ENCODE data around the gene C4orf54.

The C4orf54 gene

DNA sequence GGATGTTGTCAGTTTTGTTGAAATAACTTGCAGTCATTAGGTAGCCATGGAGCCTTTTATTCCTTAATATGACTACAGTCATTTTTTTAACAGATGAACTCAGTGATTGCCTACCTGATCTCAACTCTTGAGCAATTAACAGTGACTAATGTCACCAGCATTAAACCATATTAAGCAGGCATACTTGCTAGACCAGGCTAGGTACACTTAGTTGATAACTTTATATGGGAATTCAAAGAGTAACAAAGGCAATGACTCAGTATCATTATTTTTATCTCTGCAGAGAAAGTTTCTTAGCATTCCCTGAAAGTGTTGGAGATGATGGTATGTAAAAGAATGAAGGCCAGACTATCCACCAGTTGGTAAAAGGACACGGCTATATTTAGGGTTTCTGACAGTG is at the start of gene C4orf54:
Gene C4orf54 (minus strand): TSS at position 31 of the 400 bp plus-strand sequence. CDS start 3,180 bp downstream, outside the sequence.
- no peak for DNase-seq (ENCODE audit: low spot score)

DNA sequence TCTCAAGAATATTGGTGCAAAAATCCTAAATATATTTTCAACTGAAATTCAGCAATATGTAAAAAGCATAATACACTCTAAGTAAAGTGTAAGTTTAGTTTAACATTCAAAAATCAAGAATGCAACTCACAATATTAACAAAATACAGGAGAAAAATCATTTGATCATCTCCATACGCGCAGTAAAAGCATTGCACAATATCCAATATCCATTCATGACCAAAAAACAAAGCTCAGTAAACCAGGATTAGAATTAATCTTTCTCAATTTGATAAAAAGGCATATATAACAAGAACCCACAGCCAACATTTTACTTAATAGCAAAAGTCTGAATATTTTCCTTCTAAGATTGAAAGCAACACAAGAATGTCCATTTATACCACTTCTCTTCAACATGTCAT is 48.3 kb upstream of the C4orf54 start:
- DNase-seq (ENCODE audit: low spot score), result no peak

DNA sequence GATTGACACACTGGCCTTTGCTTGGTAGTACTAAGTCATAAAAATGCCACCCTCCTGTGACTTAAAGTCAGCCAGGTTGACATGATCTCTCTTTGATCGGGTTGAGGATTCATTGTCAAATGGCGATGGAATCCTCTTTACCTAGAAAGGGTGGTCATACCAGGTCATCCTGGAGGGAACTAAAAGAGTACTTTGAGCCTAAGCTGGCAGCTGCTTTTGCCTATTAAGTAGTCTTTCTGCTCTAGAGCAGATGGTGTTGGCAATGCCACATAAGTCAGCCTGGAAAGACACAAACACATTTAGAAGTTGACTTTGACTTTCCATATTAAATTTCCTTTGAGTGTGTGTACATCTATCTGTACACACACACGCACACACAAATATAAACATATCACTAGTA is 39.2 kb upstream of the C4orf54 start:
- DNase-seq (ENCODE audit: low spot score), result no peak

DNA sequence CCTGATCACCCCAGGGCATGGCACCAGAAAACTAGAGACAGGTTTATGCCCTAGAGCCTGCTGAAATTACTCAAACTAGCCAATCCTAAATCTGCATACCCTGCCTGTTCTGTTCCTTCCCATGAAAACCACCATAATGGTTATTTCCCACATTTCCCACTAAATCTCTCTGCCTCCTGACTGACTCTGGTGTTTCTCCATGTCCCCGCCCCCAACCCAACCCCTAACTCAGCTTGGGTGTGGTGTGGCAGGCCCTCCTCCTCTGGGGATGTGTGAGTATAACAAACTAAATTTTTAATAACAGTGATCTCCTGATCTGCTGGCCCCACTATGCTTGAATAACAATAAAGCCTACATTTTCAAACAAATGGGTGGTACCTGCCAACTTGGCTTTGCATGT is 35.5 kb upstream of the C4orf54 start:
- no peak for DNase-seq (ENCODE audit: low spot score)

DNA sequence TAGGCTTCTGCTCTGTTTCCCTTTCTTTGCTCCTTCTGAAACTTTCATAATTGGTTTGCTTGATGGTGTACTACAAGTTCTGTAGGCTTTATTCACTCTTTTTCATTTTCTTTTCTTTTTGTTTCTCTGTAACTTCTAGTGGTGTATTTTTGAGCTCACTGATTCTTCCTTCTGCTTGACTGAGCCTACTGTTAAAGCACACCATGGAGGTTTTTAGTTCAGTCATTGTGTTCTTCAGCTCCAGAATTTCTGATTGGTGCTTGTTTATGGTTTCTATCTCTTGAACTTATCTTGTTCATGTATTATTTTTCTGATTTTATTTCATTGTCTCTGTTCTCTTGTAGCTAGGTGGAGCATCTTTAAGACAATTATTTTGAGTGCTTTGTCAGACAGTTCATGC is 33.4 kb upstream of the C4orf54 start:
- no peak for DNase-seq (ENCODE audit: low spot score)

DNA sequence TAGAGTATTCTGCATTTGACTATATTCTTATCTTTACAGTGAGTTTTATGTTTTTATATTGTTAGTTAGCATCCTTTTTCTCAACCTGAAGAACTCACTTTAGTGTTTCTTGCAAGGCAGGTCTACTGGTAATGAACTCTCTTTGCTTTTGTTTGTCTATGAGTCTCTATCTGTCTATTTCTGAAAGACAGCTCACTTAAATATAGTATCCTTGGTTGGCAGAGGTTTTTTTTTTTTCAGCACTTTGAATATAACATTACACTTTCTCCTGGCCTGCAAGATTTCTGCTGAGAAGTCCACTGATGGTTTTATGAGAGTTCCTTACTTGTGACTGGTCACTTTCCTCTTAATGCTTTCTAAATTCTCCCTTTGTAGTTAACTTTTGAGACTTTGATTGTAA is 32.8 kb upstream of the C4orf54 start:
- DNase-seq (ENCODE audit: low spot score), result no peak

DNA sequence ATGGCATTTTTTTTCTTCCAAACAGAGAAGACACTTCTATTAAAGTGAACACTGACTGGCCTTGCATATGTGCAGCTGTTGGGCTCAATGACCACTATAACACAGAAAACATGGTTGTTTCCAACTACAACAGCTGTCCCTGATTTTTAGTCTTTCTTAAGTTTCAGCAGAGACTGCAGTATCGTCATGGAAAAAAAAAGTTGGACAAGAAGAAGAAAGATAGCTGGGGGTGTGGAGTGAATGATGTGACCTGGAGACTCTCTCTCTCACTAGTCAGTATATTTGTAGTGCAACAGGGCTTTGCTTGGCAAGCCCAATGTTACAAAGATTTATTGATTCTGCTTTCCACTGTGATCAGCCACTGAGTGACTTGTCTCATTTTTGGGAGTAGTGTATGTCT is 29.5 kb upstream of the C4orf54 start:
- DNase-seq (ENCODE audit: low spot score), result no peak

DNA sequence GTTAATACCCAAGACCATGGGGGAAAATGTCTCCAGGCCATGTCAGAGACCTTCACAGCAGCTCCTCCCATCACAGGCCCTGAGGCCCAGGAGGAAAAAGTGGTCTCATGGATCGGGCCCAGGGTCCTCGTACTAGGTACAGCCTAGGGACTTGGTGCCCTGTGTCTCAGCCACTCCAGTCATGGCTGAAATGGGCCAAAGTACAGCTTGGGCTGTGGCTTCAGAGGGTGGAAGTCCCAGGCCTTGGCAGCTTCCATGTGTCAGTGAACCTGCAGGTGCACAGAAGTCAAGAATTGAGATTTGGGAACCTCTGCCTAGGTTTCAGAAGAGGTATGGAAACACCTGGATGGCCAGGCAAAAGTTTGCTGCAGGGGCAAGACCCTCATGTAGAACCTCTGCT is 27.6 kb upstream of the C4orf54 start:
- no peak for DNase-seq (ENCODE audit: low spot score)

DNA sequence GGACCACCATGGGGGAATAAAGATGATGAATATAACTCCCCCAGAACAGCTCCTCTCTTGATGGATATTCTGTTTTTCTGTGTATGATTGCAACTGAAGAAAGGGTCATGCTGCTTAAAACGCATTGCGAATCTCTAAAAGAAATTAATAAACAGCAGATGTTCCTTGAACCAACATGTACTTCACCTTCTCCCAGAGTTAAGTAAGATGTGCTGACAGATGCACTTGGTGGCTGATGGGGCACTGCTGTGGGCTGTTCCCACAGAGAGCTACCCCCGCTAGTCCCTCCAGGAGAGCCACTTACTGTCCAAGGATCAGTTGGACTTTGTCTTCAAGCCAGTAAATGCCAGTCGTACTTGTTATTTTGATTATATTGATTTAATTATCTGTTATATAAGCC is 26.3 kb upstream of the C4orf54 start:
- DNase-seq (ENCODE audit: low spot score), result no peak

DNA sequence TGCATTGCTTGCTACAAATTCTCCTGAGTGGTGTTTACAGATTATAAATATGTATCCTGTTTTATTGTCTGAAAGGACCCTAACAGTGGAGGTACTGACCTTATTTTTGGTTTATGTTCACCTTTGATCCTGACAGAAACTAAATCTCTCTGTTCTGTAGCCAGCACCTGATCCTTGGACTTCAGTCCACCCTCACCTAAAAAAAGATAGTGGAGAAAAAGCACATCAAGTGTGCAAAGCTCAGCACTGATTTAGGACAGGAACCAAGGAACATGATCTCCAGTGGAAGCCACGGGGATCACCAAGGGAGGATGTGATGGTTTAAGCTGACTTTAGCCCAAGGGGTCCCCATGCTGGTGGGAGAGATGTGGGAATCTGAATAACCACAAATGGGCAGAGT is 22.3 kb upstream of the C4orf54 start:
- no peak for DNase-seq (ENCODE audit: low spot score)

DNA sequence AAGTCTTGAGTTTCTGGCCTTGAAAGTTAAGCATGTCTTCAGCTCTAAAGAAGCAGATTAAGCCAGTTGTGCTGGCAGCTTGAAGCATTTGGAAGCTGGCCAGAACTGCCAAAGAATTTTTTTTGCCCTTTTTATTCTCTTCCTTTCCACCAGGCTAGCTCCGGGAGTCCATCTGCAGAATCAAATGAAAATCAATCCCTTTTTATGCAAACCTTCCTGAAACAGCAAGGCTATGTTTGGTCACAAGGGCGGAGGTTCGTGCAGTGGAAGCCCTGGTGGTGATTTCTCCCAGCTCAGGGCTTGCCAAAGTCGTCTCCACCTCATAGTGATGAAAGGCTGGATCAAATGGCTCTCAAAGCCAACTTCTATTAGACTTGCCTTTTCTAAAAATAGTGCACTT is 21.6 kb upstream of the C4orf54 start:
- no peak for DNase-seq (ENCODE audit: low spot score)

DNA sequence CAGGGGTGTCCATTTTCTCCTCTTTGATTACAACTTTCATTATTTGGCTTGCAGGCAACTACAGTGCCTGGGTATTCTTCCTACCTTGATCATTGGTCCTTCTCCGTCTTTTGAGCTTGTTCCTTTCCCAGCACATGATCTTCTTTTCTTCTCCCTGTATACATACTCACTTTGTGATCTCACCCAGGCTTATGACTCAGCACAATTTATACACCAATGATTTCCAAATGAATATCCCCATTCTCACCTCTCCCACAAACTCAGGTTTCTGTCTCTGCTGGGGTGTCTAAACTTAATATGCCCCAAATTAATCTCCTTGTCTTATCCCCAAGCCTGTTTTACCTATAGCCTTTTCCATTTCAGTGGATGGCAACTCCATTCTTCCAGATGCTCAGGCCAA is 19.5 kb upstream of the C4orf54 start:
- DNase-seq (ENCODE audit: low spot score), result no peak

DNA sequence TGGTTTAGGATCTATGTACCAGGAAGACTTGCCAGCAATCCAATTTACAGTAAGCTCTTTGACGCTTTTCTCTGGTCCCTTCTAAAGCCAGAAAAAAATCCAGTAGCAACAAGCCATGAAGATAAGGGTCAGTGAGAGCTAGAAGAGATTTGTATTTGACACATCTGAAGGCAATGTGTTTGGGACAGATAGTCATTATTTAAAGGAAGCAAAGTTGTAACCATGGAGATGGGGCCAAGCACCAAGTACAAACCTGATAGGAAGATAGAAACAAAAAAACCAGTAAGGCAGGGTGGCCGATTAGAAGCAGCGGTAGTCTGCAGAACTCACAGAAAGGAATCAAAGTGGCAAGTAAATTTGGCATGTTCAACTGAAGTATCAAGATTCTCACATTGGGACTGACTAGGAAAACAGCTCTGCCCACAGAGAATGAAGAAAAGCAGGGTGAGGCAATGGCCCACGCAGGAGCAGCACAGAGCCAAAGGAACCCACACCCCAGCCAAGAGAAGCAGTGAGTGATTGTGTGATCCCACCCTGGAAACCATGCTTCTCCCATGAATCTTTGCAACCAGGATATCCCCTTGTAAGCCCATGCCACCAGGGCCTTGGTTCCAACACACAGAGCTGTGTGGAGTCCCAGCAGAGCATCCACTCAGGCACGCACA is 12.9 kb upstream of the C4orf54 start:
- DNase-seq (ENCODE audit: low spot score), result no peak

DNA sequence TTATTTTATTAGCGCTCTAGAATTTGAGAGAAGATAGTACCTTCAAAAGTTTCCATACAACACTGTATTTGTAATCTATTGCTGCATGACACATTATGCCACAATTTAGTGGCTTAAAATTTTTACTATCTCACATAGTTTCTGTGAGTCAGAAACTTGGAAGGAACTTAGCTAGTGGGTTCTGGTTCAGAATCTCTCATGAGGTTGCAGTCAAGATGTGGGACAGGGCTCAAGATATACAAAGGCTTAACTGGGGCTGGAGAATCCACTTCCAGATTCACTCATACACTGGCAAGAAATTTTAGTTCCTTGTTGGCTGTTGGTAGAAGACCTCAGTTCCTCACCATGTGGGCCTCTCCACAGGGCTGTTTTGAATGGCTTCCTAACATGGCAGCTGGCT is 11.5 kb upstream of the C4orf54 start:
- no peak for DNase-seq (ENCODE audit: low spot score)

DNA sequence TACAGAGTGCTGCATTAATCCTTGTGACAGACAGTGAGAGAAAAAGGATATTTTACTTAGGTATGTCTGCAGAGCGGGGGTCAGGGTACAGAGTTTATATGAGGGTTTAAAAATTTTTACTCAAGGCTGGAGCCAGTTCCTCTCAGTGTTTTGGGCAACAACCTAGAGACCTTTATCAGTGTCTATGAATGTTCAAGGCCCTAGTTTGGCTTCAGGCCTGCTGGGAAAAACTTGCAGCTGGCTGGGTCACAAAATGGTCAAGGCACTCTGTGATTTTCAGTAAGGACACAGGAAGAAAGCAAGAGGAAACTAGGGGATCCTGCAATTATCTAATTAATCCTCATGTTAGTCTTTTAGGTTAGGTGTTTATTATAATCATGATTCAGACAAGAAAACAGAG is 10.8 kb upstream of the C4orf54 start:
- DNase-seq (ENCODE audit: low spot score), result no peak

DNA sequence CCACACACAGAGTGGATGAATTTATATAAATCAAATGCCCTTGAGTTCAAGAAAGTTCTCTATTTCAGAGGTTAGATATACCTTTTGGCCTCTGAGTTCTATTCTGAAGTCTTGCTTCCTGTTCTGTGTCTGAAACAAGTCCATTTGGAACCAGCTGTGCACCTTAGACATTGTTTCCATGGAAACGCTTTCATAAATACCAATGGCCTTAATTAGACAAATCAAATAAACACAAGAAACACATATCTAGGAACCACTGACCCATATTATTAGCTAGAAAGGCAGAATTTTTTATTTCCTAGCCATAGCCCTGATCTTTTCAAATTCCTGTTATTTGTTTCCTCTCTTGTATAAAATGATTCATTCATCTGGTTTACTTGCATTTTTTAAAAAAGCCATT is 8.4 kb upstream of the C4orf54 start:
- DNase-seq (ENCODE audit: low spot score), result no peak

DNA sequence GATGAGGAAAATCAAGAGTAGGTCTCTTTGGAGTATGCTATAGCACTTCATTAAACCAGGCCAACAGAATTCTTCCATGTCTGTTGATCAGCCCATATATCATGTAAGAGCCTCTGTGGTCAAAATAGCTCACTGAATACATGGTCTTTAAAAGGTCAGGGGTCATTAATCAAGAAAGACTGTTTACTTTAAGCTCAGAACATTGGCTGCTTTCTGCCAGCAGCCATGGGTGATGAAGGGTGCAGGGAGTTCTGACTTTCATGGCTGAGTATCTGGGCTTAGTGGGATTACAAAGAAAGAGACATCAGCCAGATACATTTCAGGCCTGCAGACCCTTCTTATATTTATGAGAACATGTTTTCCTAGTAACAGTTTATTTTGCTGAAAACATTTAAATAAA is 7.1 kb upstream of the C4orf54 start:
- no peak for DNase-seq (ENCODE audit: low spot score)

DNA sequence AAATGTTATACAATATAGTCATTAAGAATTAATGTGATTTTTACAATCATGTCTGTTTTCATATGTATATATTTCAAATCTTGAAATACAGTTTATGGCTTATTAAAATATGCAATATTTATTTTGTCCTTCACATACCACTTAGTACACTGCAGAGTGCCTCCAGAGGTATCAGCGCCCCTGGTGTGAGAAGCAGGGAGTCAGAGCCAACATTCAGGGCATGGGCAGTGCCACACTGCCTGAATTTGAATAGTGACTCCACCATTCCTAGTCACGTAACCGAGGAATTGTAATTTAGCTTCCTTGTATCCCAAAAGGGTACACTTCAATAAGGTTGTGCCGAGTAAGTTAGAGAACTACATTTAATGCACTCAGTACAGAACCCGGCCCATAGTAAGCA is 4.3 kb upstream of the C4orf54 start:
- no peak for DNase-seq (ENCODE audit: low spot score)

DNA sequence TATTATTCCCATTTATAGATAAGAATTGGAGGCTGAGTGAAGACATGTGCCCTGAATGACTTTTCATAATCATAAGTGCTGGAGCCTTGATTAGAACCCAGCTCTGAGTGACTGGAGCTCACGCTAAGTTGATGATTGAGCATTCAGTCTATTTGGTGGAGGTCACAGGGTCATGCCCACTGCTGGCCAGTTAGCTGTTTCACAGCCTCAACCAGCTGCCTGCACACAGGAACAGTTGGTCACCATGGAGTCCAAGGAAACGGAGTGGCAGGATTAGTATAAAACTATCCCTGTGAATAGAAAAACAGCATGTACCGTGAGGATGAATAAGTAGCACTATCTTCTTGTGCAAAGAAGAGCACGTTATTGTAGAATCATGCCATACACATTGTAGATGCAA is 1.0 kb upstream of the C4orf54 start:
- no peak for DNase-seq (ENCODE audit: low spot score)

DNA sequence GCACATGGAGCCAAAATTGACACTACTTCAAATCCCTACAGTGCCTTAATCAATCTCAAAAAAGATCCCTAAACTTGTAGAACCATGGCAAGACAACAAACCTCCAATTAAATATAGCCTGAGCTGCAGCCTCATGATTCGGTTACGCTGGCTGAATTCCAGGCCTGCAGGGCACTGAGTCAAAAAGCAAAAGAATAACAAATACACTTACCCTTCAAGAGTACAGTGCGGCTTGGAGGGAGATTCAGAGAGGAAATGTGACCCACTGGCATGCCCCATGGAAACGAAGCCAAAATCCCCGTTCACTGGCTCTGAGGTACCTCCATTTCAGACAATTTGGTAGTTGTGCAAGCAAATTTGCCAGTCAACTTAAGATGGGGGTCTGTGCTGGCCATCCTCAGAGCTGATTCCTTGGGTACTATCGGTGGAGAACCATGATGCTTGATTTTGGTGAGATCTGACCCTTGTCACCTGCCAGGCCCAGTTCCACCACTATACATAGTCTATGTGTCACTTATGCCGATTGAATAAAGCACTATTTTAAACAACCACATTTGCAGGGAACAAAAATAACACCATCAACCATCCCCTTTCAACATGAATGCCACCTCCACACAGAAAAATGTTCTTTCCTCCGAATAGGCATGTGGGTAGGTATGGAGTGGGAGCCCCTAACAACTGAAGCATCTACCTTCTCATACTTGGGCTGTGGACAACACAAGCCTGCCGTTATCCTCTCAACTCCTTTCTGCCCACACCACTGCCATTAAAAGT is 2.1 kb downstream of the C4orf54 start:
- DNase-seq (ENCODE audit: low spot score), result no peak

DNA sequence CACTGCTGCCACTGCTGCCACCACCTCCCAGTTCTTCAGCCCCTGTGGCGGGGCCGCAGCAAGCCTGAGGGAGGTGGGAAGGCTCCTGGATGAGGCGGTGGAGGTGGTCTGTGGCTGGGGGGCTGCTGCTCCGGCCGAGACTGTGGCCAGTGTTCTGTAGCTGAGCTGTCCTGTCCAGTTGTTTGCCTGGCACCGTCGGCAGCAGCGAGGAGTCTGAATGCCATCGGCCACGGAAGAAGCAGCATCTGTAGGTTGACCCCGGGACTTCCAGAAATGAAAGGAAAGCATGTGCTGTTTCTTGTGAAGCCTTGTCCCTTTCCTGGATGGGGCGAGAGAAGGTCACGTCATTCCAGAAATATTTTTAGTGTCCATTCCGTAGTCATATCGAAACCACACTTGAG is 3.3 kb downstream of the C4orf54 start:
- DNase-seq (ENCODE audit: low spot score), result no peak

DNA sequence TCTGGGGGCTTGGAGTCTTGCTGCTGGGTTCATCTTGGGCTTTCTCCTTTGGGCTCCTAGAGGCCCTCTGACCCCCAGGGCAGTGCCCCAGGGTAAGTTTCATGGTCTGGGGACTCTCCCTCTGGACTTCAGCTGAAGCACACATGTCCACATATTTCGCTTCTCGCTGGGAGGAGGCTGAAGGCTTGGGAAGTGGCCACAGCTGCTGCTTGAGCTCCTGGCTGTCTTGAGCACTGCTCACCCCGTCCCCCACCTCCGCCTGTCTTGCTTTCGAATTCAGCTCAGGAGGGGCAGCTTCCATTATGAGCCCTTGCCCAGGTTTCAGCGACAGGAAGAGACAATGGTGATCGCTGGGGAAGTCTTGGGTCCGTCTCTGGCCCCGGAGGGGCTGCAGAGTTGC is 3.7 kb downstream of the C4orf54 start:
- DNase-seq (ENCODE audit: low spot score), result no peak

DNA sequence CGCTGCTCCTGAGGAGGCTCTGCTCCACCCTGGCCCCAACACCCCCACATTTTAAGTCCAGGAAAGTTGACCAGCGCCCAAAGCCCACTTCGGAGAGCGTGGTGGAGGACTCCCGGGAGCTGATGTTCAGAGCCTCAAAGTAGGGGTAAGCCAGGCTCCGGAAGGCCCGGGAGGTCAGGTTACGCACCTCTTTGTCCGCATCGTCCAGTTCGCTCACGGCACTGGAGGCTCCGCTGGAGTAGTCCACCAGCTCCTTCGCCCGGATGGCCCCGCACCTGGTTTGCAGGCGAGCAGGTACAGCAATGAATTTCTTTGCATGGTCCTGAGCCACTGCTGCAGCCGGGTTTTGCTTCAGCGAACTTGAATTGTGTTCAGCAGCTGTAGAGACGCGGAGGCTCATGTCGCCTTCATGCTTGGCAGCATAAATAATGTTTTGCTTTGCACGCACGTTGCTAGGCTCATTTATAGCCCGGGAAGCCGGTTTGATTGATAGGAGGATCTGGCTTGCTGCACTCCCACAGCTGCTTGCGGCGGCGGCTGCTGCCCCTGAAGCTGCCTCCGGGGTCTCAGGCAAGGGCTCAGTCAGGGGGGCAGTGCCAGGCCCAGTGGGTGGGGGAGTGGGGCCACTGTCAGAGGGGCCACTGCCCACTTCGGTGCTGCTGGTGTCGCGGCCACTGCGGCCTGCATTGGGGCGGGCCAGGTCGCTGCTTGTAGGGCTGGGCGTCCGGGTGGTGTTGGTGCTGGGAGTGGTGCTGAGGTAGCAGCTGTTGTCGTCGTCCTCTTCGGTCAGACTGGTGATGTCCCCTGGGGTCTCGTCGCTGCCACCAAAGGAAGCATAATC is 4.8 kb downstream of the C4orf54 start:
- DNase-seq (ENCODE audit: low spot score), result no peak
